DOHH2 (cell line): ENCODE data around the gene ZNF322.

Source experiments
- H3F3A ChIP-seq: fragments of 200-600 bp; sonication (generic), shearing (Covaris generic); 2 replicates; pipeline ENCODE4 v1.6.0; 2016; ENCODE audit warnings: antibody characterized with exemption, mild to moderate bottlenecking; ENCODE audit not compliant: control insufficient read depth, insufficient read depth
- H3K27ac ChIP-seq: fragments of 200-600 bp; sonication (generic); 2 replicates; pipeline ENCODE4 v1.5.1; 2014; ENCODE audit warnings: low read depth, mild to moderate bottlenecking, low read length, moderate library complexity
- H3K27me3 ChIP-seq: fragments of 200-600 bp; sonication (generic); 2 replicates; pipeline ENCODE4 v1.6.1; 2014; ENCODE audit warnings: mild to moderate bottlenecking, low read length, mixed read lengths; ENCODE audit not compliant: control insufficient read depth
- H3K36me3 ChIP-seq: fragments of 200-600 bp; sonication (generic); 2 replicates; pipeline ENCODE4 v1.6.1; 2014; ENCODE audit warnings: mild to moderate bottlenecking, low read length, moderate library complexity, mixed read lengths; ENCODE audit not compliant: control insufficient read depth
- H3K4me1 ChIP-seq: fragments of 200-600 bp; sonication (generic); 2 replicates; pipeline ENCODE4 v1.6.1; 2014; ENCODE audit warnings: mild to moderate bottlenecking, low read length, mixed read lengths; ENCODE audit not compliant: control insufficient read depth
- H3K4me2 ChIP-seq: fragments of 200-600 bp; sonication (generic); 2 replicates; pipeline ENCODE4 v1.6.0; 2014; ENCODE audit warnings: mild to moderate bottlenecking, low read length, moderate library complexity
- H3K4me3 ChIP-seq: fragments of 200-600 bp; sonication (generic); 2 replicates; pipeline ENCODE4 v1.5.1; 2014; ENCODE audit warnings: mild to moderate bottlenecking, low read length, mixed read lengths
- H3K79me2 ChIP-seq: fragments of 200-600 bp; sonication (generic); 2 replicates; pipeline ENCODE4 v1.6.1; 2014; ENCODE audit warnings: mild to moderate bottlenecking, low read length, mixed read lengths; ENCODE audit not compliant: control insufficient read depth
- H3K9me2 ChIP-seq: fragments of 200-600 bp; sonication (generic); replicated peaks from 2 replicates; pipeline ENCODE4 v1.6.1; 2014; ENCODE audit warnings: mild to moderate bottlenecking, low read length, mixed read lengths; ENCODE audit not compliant: control insufficient read depth
- H3K9me3 ChIP-seq: fragments of 200-600 bp; sonication (generic); 2 replicates; pipeline ENCODE4 v1.6.1; 2014; ENCODE audit warnings: antibody characterized with exemption, low read length, mixed read lengths; ENCODE audit not compliant: control insufficient read depth, insufficient read depth
- H4K20me1 ChIP-seq: fragments of 200-600 bp; sonication (generic); 2 replicates; pipeline ENCODE4 v1.6.0; 2014; ENCODE audit warnings: low read depth, mild to moderate bottlenecking, antibody characterized with exemption, low read length, moderate library complexity; ENCODE audit not compliant: control insufficient read depth, insufficient read depth
- EZH2phosphoT487 ChIP-seq: fragments of 200-600 bp; sonication (generic); IDR thresholded peaks from 2 replicates; pipeline ENCODE4 v1.6.1; 2017; ENCODE audit warnings: borderline replicate concordance, mild to moderate bottlenecking, antibody characterized with exemption, low read length, moderate library complexity, mixed read lengths
- TF ChIP-seq, protein P1 (sequence below): fragments of 200-600 bp; sonication (generic); IDR thresholded peaks from one replicate; pipeline ENCODE4 v1.5.1; 2014; ENCODE audit warnings: antibody characterized with exemption, mild to moderate bottlenecking, low read depth, low read length; ENCODE audit not compliant: poor library complexity, severe bottlenecking

The ZNF322 gene

DNA sequence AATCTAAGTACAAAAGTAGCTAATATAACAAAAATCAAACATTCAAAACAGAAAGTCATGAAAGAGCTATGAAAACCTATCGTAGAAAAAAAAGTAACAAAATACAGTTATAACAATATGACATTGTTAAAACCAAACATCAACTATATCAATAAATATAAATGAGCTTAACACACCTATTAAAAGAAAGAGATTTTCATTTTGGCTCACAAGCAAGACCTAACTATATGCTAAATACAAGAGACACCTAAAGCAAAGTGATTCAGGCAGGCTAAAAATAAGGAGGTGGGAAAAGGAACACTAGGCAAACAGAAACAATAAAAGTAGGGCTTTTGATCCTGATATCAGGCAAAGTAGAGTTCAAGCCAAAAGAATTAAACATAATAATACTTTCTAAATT lies 13.5 kb downstream of the ZNF322 start:
- no peaks in the 10 kb centered on the region for H3F3A ChIP-seq
- H3K4me2 ChIP-seq = no peak overlapping the region
- H3K4me3 ChIP-seq = no peak overlapping the region
- H3K27ac ChIP-seq = no peak overlapping the region
- no peaks in the 10 kb centered on the region for H3K27me3 ChIP-seq
- TF ChIP-seq, protein P1, sequence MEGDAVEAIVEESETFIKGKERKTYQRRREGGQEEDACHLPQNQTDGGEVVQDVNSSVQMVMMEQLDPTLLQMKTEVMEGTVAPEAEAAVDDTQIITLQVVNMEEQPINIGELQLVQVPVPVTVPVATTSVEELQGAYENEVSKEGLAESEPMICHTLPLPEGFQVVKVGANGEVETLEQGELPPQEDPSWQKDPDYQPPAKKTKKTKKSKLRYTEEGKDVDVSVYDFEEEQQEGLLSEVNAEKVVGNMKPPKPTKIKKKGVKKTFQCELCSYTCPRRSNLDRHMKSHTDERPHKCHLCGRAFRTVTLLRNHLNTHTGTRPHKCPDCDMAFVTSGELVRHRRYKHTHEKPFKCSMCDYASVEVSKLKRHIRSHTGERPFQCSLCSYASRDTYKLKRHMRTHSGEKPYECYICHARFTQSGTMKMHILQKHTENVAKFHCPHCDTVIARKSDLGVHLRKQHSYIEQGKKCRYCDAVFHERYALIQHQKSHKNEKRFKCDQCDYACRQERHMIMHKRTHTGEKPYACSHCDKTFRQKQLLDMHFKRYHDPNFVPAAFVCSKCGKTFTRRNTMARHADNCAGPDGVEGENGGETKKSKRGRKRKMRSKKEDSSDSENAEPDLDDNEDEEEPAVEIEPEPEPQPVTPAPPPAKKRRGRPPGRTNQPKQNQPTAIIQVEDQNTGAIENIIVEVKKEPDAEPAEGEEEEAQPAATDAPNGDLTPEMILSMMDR = no peak
- TF ChIP-seq EZH2phosphoT487 = no peak
- H4K20me1 ChIP-seq = no peaks in the 10 kb centered on the region
- H3K36me3 ChIP-seq = peaks cover 43% of the 10 kb centered on the region
- H3K9me2 ChIP-seq = no peaks in the 10 kb centered on the region
- H3K9me3 ChIP-seq = no peaks in the 10 kb centered on the region; the same call in 1 of the 2 replicates
- peaks cover 3% of the 10 kb centered on the region; the same call in 1 of the 2 replicates for H3K79me2 ChIP-seq
- no peaks in the 10 kb centered on the region for H3K4me1 ChIP-seq

DNA sequence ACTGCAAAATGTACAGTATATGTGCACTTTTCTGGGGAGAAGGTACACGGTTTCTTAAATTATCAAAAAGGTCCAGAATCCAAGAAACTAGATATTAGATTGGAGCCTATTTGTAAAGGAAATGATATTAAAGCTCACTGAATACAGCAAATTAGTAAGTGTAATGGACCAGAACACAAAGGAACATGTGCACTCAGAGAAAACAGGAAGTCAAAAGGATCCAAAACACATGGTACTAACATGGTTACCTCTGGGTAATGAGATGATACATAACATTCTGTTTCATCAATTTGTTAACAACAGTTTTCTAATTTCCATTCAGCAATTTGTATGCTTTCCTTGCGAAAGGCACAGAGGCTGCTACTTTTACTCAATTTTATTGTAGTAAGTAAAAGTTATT lies 18.7 kb downstream of the ZNF322 start:
- Histone ChIP-seq H3K79me2 (peaks cover 3% of the 10 kb centered on the region; the same call in 1 of the 2 replicates), H3K9me3 (peaks cover 10% of the 10 kb centered on the region; the same call in 1 of the 2 replicates), H3K4me3 (no peak overlapping the region)

DNA sequence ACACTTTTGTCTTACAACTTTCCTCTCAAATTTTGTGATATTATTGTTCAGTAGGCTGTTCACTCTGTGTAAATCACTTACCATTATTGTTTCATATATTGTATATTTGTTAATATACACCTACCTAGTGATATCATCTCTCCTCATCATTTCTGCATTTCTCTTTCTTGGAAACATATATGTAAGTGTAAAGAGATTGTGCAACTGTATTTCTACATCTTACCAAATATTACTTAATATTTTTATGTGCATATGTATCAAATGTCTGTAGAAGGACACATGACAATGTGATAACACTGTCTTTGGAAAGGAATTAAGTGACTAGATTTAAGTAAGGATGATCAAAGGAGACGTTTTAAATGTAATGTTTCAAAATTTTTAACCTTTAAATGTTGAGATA lies 30.2 kb downstream of the ZNF322 start:
- Histone ChIP-seq H3K9me2 (no peaks in the 10 kb centered on the region), H3K36me3 (no peaks in the 10 kb centered on the region), H3K4me2 (no peak overlapping the region), H3F3A (no peaks in the 10 kb centered on the region), H3K4me3 (no peak overlapping the region), H3K27me3 (no peaks in the 10 kb centered on the region), H3K79me2 (no peaks in the 10 kb centered on the region), H3K9me3 (no peaks in the 10 kb centered on the region), H3K4me1 (no peaks in the 10 kb centered on the region), H3K27ac (no peak overlapping the region), H4K20me1 (no peaks in the 10 kb centered on the region)
- no peak for TF ChIP-seq EZH2phosphoT487
- TF ChIP-seq, protein P1 = no peak

More for the DNA sequence above, 18.7 kb downstream of the ZNF322 start:
- H3K36me3 ChIP-seq = peaks cover 55% of the 10 kb centered on the region
- no peak overlapping the region for H3K27ac ChIP-seq
- no peaks in the 10 kb centered on the region for H3K27me3 ChIP-seq
- H3K4me1 ChIP-seq = peaks cover 4% of the 10 kb centered on the region; the same call in 1 of the 2 replicates
- no peaks in the 10 kb centered on the region for H3F3A ChIP-seq
- TF ChIP-seq, protein P1 = no peak
- TF ChIP-seq EZH2phosphoT487 = no peak
- H4K20me1 ChIP-seq = no peaks in the 10 kb centered on the region
- no peaks in the 10 kb centered on the region for H3K9me2 ChIP-seq
- no peak overlapping the region for H3K4me2 ChIP-seq
